Naive thymus-derived CD4-positive, alpha-beta T cell (primary cell): ENCODE results near the gene RARG. TPM values are rescaled to one million over a fixed set of nuclear protein-coding genes. Genes with fewer than 3 reads are reported as not detected.

Experiments used
- ATAC-seq: fragments of 150-1000 bp; cut with Tn5 transposase; 2 replicates; pipeline ENCODE4 v1.10.0; 2021; ENCODE audit warnings: mild to moderate bottlenecking, moderate library complexity
- CTCF ChIA-PET: fragments of 350-600 bp; sonication (Branson Sonifier 250); formaldehyde crosslinking; loops from one replicate; lab custom pipeline; 2021; ENCODE audit warnings: antibody characterized with exemption; lab: Charles Lee
- POLR2A ChIA-PET: fragments of 350-600 bp; sonication (Branson Sonifier 250); formaldehyde crosslinking; loops from one replicate; lab custom pipeline; 2021; ENCODE audit warnings: antibody characterized with exemption, inconsistent platforms; lab: Charles Lee
- DNase-seq, 9 donors: peaks; one replicate each; pipeline versions ENCODE4 v3.0.0 to v3.0.0-alpha.2; 2020 to 2022; ENCODE audit warnings: mixed read lengths in 1 of 9
- H3K27ac ChIP-seq: one replicate; pipeline ENCODE4 v1.7.0; 2013; ENCODE audit warnings: mild to moderate bottlenecking, low read depth, low read length, moderate library complexity
- H3K27me3 ChIP-seq, 2 donors: one replicate each; pipeline ENCODE4 v1.7.0; 2013; ENCODE audit warnings: low read length in 2 of 2, mild to moderate bottlenecking in 2 of 2, moderate library complexity in 2 of 2; ENCODE audit not compliant: control insufficient read depth in 2 of 2, insufficient read depth in 2 of 2
- H3K36me3 ChIP-seq, 3 experiments: 1 replicate in 2 of 3; 2 replicates in 1 of 3; pipeline ENCODE4 v1.7.0; 2013; ENCODE audit warnings: low read length in 3 of 3, mild to moderate bottlenecking in 3 of 3, moderate library complexity in 1 of 3; ENCODE audit not compliant: insufficient read depth in 3 of 3, control insufficient read depth in 2 of 3
- H3K4me1 ChIP-seq, 2 donors: one replicate each; pipeline ENCODE4 v1.7.0; 2013; ENCODE audit warnings: low read length in 2 of 2, mild to moderate bottlenecking in 2 of 2, moderate library complexity in 1 of 2; ENCODE audit not compliant: control insufficient read depth in 2 of 2, insufficient read depth in 2 of 2
- H3K4me3 ChIP-seq: 2 replicates; pipeline ENCODE4 v1.7.0; 2013; ENCODE audit warnings: mild to moderate bottlenecking, low read length
- H3K9me3 ChIP-seq, 3 experiments: 1 replicate in 2 of 3; 2 replicates in 1 of 3; pipeline ENCODE4 v1.7.0; 2013; ENCODE audit warnings: low read length in 3 of 3; ENCODE audit not compliant: control insufficient read depth in 2 of 3
- H3K27ac Mint-ChIP-seq, 9 donors: one replicate each; pipeline ENCODE4 v1.8.0; 2020 to 2022; ENCODE audit warnings: mixed read lengths in 9 of 9, mild to moderate bottlenecking in 8 of 9, moderate library complexity in 5 of 9, inconsistent platforms in 2 of 9
- H3K27me3 Mint-ChIP-seq, 5 donors: one replicate each; pipeline ENCODE4 v1.8.0; 2021 to 2022; ENCODE audit warnings: mixed read lengths in 5 of 5, mild to moderate bottlenecking in 1 of 5
- H3K36me3 Mint-ChIP-seq, 5 donors: one replicate each; pipeline ENCODE4 v1.8.0; 2020 to 2022; ENCODE audit warnings: mixed read lengths in 5 of 5, mild to moderate bottlenecking in 3 of 5, inconsistent platforms in 1 of 5
- H3K4me1 Mint-ChIP-seq, 7 donors: one replicate each; pipeline ENCODE4 v1.8.0; 2020 to 2022; ENCODE audit warnings: mixed read lengths in 7 of 7, mild to moderate bottlenecking in 3 of 7, inconsistent platforms in 1 of 7
- H3K4me3 Mint-ChIP-seq, 10 donors: one replicate each; pipeline ENCODE4 v1.8.0; 2020 to 2022; ENCODE audit warnings: mild to moderate bottlenecking in 10 of 10, mixed read lengths in 10 of 10, moderate library complexity in 6 of 10, inconsistent platforms in 2 of 10
- H3K9me3 Mint-ChIP-seq, 11 donors: one replicate each; pipeline ENCODE4 v1.8.0; 2020 to 2022; ENCODE audit warnings: mixed read lengths in 11 of 11, mild to moderate bottlenecking in 4 of 11, inconsistent platforms in 1 of 11, moderate library complexity in 1 of 11
- intact Hi-C, 2 donors: fragments of 100-400 bp; cut with micrococcal nuclease; formaldehyde crosslinking; loops; one replicate each; pipeline ENCODE4 v1.15.1; 2023
- polyA plus RNA-seq, 2 donors: library from polyadenylated mRNA; unstranded; fragments of 300-500 nt; fragmentation: Illumina TruSeq; gene quantifications; one replicate each; pipeline ENCODE4 v1.2.3, GENCODE V29; 2021
- total RNA-seq, 6 experiments: library from RNA in 5 of 6; stranded (reverse) in 5 of 6; gene quantifications; 1 replicate in 5 of 6; 2 replicates in 1 of 6; pipeline ENCODE4 v1.2.3 and lab custom pipeline; 2021 to 2026

RARG gene
- total and polyA plus RNA-seq, 7 experiments from 2014 or later, result 6.4 to 73.1 (median 22.5) TPM

DNA sequence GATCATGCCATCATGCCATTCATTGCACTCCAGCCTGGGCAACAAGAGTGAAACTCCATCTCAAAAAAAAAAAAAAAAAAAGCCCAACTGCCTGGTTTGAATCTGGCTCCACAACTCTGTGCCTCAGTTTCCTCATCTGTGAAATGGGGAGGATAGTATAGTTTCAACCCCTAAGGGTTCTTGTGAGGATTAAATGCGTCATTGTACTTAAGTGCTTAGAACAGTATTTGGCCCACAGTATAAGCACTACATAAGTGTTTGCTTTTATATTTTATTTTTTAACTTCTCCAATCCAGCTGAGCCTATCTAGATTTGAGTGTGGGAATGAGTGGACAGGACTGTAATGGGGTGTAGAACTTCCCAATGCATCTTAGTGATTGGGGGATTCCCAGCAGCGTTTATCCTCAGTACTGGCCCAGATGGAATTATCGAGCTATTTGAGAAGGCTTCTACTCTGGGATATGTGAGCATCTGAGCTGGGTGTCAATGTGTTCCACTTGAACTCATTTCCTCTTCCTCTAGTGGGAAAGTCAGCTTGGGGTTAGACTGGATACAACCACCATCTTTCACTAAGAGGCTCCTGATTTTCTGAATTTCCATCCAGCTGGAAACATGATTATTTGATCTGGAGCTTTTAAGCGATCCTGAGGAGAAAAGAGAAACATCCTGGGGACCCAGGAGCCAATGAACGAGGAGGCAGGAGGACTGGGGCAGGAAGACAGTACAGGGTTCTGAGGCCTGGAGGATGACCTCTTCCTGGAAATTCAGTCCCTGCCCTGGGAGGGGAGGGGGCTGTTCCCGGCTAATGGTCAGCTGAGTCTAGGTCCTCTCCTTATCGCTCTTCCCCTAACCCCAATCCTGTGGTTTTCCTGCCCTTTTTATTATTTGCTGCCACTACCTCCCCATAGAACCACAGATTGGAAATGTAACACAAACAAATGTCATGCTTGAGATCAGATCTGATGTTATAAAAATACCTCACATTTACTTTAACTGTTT, 26.8 kb upstream of the RARG start:
- Histone ChIP-seq H3K9me3 (no peaks in the 10 kb centered on the region), H3K36me3 (peaks cover 3 to 9% (median 3%) of the 10 kb centered on the region in 3 experiments), H3K27me3 (no peaks in the 10 kb centered on the region), H3K4me1 (peaks cover 6 to 20% of the 10 kb centered on the region in 2 donors), H3K4me3 (no peak overlapping the region), H3K27ac (no peak overlapping the region)
- Mint-ChIP-seq H3K9me3 (no peaks in the 10 kb centered on the region), H3K4me1 (peaks cover 18 to 31% (median 26%) of the 10 kb centered on the region in 7 donors), H3K27ac (peak overlapping the region in 3 of 9 donors; percentile 28 to 50 (median 36)), H3K36me3 (peaks cover 0 to 1% (median 0%) of the 10 kb centered on the region in 5 donors), H3K4me3 (no peak overlapping the region), H3K27me3 (no peaks in the 10 kb centered on the region)
- ATAC-seq, result no peak
- no peak for DNase-seq
- ChIA-PET POLR2A (interaction anchor here (0.7 to 1.0 kb wide), 3 partner anchors 34 to 930 kb away, joined by 3 read pairs; no protein-coding TSS in a partner anchor), CTCF (interaction anchor here (0.8 to 10.0 kb wide), 3 partner anchors 9 to 77 kb away, joined by 3 to 121 read pairs (median 5); partner anchors contain the start of gene ESPL1)
- intact Hi-C loops, result no loop called here

- Histone ChIP-seq H3K27me3 (no peaks in the 10 kb centered on the region), H3K4me1 (peaks cover 26 to 38% of the 10 kb centered on the region in 2 donors), H3K9me3 (no peaks in the 10 kb centered on the region), H3K36me3 (peaks cover 5 to 18% (median 6%) of the 10 kb centered on the region in 3 experiments), H3K27ac (peak overlapping the region; percentile 49), H3K4me3 (no peak overlapping the region)
- Mint-ChIP-seq H3K27ac (peak overlapping the region in 8 of 9 donors; percentile 14 to 88 (median 72)), H3K4me3 (peak overlapping the region in 7 of 10 donors; percentile 28 to 95 (median 63)), H3K27me3 (no peaks in the 10 kb centered on the region), H3K36me3 (peaks cover 0 to 9% (median 3%) of the 10 kb centered on the region in 5 donors), H3K9me3 (no peaks in the 10 kb centered on the region), H3K4me1 (peaks cover 37 to 53% (median 50%) of the 10 kb centered on the region in 7 donors)
- CTCF ChIA-PET, result interaction anchor here (1.3 to 10.0 kb wide), 3 partner anchors 12 to 40 kb away, joined by 3 to 121 read pairs (median 5); partner anchors contain the start of gene ESPL1
- ATAC-seq (peak; percentile 21), DNase-seq (peak in 1 of 9 donors; percentile 12)
- intact Hi-C loops, result no loop called here
- POLR2A ChIA-PET, result interaction anchor here (0.8 to 1.4 kb wide), 4 partner anchors 14 to 58 kb away, joined by 3 to 5 read pairs (median 4); no protein-coding TSS in a partner anchor
Measured at GRCh38 chr12:53255996-53256395, 24.0 kb upstream of the RARG start.

GRCh38 chr12:53254816-53255545, 23.0 kb upstream of the RARG start:
- DNase-seq, result no peak
- ChIA-PET POLR2A (interaction anchor here (0.8 to 1.5 kb wide), 7 partner anchors 8 to 75 kb away, joined by 3 to 6 read pairs (median 4); partner anchors contain the start of gene ESPL1), CTCF (interaction anchor here (1.1 to 10.0 kb wide), 5 partner anchors 13 to 97 kb away, joined by 3 to 121 read pairs (median 5); partner anchors contain the start of gene ESPL1)
- peaks cover 37 to 60% (median 51%) of the 10 kb centered on the region in 7 donors for H3K4me1 Mint-ChIP-seq
- intact Hi-C loops, result loop anchor here in 1 of 2 donors (5.0 kb wide), 1 partner anchor 248 kb away; the partner anchor contains the start of gene EIF4B
- H3K9me3 Mint-ChIP-seq, result no peaks in the 10 kb centered on the region
- Histone ChIP-seq H3K4me1 (peaks cover 26 to 38% of the 10 kb centered on the region in 2 donors), H3K36me3 (peaks cover 5 to 18% (median 6%) of the 10 kb centered on the region in 3 experiments), H3K9me3 (no peaks in the 10 kb centered on the region), H3K27ac (peak overlapping the region; percentile 22), H3K27me3 (no peaks in the 10 kb centered on the region), H3K4me3 (no peak overlapping the region)
- H3K4me3 Mint-ChIP-seq, result peak overlapping the region in 7 of 10 donors; percentile 9 to 95 (median 47)
- peaks cover 0 to 9% (median 3%) of the 10 kb centered on the region in 5 donors for H3K36me3 Mint-ChIP-seq
- H3K27ac Mint-ChIP-seq, result peak overlapping the region in 7 of 9 donors; percentile 49 to 86 (median 74)
- no peak for ATAC-seq
- H3K27me3 Mint-ChIP-seq, result no peaks in the 10 kb centered on the region

DNA sequence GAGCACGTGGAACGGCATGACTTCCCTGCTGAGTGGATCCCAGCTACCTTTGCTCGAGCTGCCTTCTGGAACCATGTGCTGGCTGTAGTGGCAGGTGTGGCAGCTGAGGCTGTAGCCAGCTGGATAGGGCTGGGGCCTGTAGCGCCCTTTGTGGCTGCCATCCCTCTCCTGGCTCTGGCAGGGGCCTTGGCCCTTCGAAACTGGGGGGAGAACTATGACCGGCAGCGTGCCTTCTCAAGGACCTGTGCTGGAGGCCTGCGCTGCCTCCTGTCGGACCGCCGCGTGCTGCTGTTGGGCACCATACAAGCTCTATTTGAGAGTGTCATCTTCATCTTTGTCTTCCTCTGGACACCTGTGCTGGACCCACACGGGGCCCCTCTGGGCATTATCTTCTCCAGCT, 21.3 kb upstream of the RARG start:
- Mint-ChIP-seq H3K4me1 (peaks cover 37 to 60% (median 48%) of the 10 kb centered on the region in 7 donors), H3K4me3 (peak overlapping the region; percentile 89 to 98 (median 96)), H3K9me3 (no peaks in the 10 kb centered on the region), H3K27ac (peak overlapping the region; percentile 46 to 96 (median 90)), H3K27me3 (no peaks in the 10 kb centered on the region), H3K36me3 (peaks cover 0 to 7% (median 3%) of the 10 kb centered on the region in 5 donors)
- Histone ChIP-seq H3K36me3 (peaks cover 5 to 18% (median 6%) of the 10 kb centered on the region in 3 experiments), H3K9me3 (no peaks in the 10 kb centered on the region), H3K4me3 (peak overlapping the region; percentile 95), H3K27me3 (no peaks in the 10 kb centered on the region), H3K4me1 (peaks cover 26 to 38% of the 10 kb centered on the region in 2 donors), H3K27ac (peak overlapping the region; percentile 95)
- intact Hi-C loops, result loop anchor here in 1 of 2 donors (5.0 kb wide), 1 partner anchor 246 kb away; the partner anchor contains the start of gene EIF4B
- POLR2A ChIA-PET, result interaction anchor here (1.0 to 3.6 kb wide), 4 partner anchors 18 to 46 kb away, joined by 3 to 28 read pairs (median 12); partner anchors contain the start of gene ITGB7
- CTCF ChIA-PET, result interaction anchor here (1.1 to 10.0 kb wide), 4 partner anchors 14 to 96 kb away, joined by 3 to 121 read pairs (median 6); no protein-coding TSS in a partner anchor
- ATAC-seq (no peak), DNase-seq (no peak)

DNA sequence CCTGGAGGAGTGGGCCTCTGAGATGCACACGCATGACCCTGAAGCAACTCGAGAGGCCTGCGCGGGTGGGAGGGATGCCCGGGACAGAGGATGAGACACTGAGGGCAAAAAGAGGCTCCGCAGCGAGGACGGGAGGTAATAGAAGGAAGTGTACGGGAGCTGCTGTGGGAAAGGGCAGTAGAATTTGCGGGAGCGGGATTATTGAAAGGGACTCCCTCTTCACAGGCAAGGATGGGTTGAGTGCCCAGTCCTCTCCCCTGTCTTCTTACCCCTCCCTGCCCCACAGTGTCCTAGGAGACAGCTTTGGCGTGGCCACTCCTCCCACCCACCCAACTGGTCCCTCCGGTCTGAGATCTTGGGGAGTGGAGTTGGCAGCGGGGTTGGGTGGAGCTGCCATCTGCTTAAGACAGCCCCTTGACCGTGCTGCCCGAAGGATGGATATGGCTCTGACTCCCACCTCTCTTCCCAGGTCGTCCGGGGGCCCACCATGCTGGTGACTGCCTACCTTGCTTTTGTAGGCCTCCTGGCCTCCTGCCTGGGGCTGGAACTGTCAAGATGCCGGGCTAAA, 20.4 kb upstream of the RARG start:
- peak overlapping the region; percentile 89 to 98 (median 96) for H3K4me3 Mint-ChIP-seq
- Histone ChIP-seq H3K9me3 (no peaks in the 10 kb centered on the region), H3K4me1 (peaks cover 26 to 38% of the 10 kb centered on the region in 2 donors), H3K27ac (peak overlapping the region; percentile 95), H3K27me3 (no peaks in the 10 kb centered on the region), H3K4me3 (peak overlapping the region; percentile 95), H3K36me3 (peaks cover 5 to 18% (median 6%) of the 10 kb centered on the region in 3 experiments)
- ChIA-PET CTCF (interaction anchor here (0.9 to 10.0 kb wide), 5 partner anchors 15 to 72 kb away, joined by 3 to 121 read pairs (median 4); no protein-coding TSS in a partner anchor), POLR2A (interaction anchor here (0.7 to 3.6 kb wide), 9 partner anchors 15 to 45 kb away, joined by 3 to 28 read pairs (median 9); partner anchors contain the start of genes ESPL1, ITGB7 and PFDN5)
- peaks cover 37 to 60% (median 48%) of the 10 kb centered on the region in 7 donors for H3K4me1 Mint-ChIP-seq
- no peaks in the 10 kb centered on the region for H3K9me3 Mint-ChIP-seq
- DNase-seq, result no peak
- no peaks in the 10 kb centered on the region for H3K27me3 Mint-ChIP-seq
- H3K27ac Mint-ChIP-seq, result peak overlapping the region; percentile 84 to 96 (median 94)
- intact Hi-C loops, result loop anchor here (1.0 to 5.0 kb wide), 8 partner anchors 16 to 245 kb away; partner anchors contain the start of genes ESPL1 (in 2 of the 2), AAAS (in 1 of the 2), CSAD (in 1 of the 2) and EIF4B (in 1 of the 2)
- ATAC-seq, result no peak
- H3K36me3 Mint-ChIP-seq, result peaks cover 0 to 7% (median 3%) of the 10 kb centered on the region in 5 donors
